HG03442 (cell line): ENCODE data around the gene C10orf90.
A peak's percentile ranks its signal among the peaks of the same experiment; 100 is the strongest.

Source experiments
- ATAC-seq: cut with Tn5 transposase; IDR thresholded peaks from one replicate; pipeline ENCODE4 v1.9.1; 2021; ENCODE audit warnings: mild to moderate bottlenecking, moderate library complexity; ENCODE audit not compliant: unreplicated experiment

C10orf90 gene

DNA sequence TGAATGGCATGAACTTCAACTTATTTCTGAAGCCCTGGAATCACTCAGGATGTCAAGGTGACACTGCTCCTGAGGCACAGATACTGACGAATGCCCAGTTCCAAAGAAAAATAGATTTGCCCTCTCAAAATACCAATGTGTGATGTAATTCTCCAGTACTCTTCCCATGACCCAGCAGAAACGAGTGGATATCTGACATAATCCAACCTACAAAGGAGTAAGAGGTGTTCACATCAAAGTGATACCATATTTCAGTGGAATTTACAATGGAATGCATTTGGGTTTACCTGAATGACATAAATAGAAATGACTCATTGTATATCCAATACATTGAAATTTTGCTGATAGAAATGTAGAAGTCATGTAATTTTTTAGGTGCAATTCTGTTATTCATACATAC is 161.3 kb downstream of the C10orf90 start:
- ATAC-seq = no peak

- no peak for ATAC-seq
Measured at GRCh38 chr10:126508535-126509040, 161.9 kb downstream of the C10orf90 start.

GRCh38 chr10:126504761-126505112 is 165.8 kb downstream of the C10orf90 start:
- ATAC-seq = no peak

- ATAC-seq = peak; percentile 55
Measured at GRCh38 chr10:126504063-126504760, 166.3 kb downstream of the C10orf90 start.

GRCh38 chr10:126503392-126504062 is 167.0 kb downstream of the C10orf90 start:
- no peak for ATAC-seq

- no peak for ATAC-seq
Measured at GRCh38 chr10:126502441-126502840, 168.1 kb downstream of the C10orf90 start.

GRCh38 chr10:126501828-126502227 is 168.7 kb downstream of the C10orf90 start:
- ATAC-seq = no peak

GRCh38 chr10:126500866-126501265 is 169.6 kb downstream of the C10orf90 start:
- ATAC-seq = no peak

- ATAC-seq = no peak
Measured at GRCh38 chr10:126500185-126500584, 170.3 kb downstream of the C10orf90 start.

DNA sequence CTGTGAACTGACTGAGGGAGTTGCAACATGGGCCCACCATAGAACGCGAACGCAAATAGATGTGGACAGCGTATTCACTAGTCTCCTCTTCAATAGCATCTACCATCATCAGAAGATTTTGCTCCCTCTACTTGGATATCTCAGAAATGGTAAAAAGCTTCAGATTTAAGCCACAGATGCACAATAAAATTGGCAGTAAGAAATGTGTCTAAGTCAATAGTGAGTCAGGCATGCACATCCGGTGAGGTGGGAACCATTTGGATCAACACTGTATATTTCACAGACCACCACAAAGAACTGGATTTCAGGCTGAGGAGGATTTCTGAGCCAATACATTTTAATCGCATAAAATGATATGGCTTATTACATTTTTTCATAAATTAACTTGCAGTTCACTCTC is 170.7 kb downstream of the C10orf90 start:
- no peak for ATAC-seq

- ATAC-seq = no peak
Measured at GRCh38 chr10:126497672-126498071, 172.8 kb downstream of the C10orf90 start.

DNA sequence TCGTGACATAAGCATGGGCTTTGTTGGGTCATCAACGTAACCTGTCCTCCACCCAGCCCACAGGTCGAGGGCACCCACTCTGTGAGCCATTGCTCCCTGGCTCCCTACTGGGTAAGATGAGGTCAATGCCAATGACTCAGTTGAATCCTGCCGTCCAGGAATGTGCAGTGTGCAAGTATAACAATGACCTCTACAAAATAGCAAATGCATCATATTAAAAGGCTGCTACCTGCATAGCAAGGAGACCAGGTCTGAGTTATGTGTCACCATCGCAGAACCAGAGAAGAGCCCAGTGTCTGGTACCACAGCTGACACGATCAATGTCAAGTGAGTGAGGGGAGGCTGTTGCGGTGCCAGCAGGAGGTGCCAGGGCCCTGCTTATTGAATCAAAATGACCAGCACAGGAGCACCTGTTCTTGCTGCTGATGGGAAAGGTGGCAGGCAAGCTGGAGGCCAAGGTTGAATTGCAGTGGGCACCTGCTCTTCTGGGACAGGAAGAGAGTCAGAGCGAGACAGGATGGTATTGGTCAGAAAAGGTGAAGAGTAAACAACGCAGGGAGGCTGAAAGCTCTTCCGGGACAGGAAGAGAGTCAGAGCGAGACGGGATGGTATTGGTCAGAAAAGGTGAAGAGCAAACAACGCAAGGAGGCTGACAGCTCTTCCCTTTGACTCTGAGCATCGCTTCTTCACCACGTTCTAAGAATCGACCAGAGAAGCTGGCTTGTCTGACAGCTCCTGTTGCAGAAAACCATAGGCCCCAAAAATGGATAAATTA is 173.5 kb downstream of the C10orf90 start:
- no peak for ATAC-seq

DNA sequence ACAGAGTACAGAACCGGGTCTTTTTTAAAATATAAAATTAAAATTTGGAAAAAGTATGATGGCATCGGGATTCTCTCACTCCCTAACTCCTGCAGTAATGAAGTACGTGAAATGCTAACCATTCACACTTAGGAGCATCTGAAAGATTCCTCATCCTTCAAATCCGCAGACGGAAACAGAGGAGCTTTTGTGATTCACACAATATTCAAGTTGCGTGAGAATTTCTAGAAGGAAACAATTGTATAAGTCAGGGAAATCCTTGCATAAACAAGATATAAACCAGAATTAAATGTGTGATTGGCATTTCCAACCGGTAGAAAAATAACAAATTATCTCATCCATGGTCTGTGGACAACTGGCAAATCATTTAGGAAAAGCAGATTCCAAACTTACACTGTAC is 179.0 kb downstream of the C10orf90 start:
- ATAC-seq = no peak

- no peak for ATAC-seq
Measured at GRCh38 chr10:126481181-126481580, 189.3 kb downstream of the C10orf90 start.

- ATAC-seq = no peak
Measured at GRCh38 chr10:126480648-126481047, 189.8 kb downstream of the C10orf90 start.

GRCh38 chr10:126479280-126479895 is 191.1 kb downstream of the C10orf90 start:
- ATAC-seq = no peak

- no peak for ATAC-seq
Measured at GRCh38 chr10:126478546-126478945, 191.9 kb downstream of the C10orf90 start.

- no peak for ATAC-seq
Measured at GRCh38 chr10:126476246-126476645, 194.2 kb downstream of the C10orf90 start.

- ATAC-seq = no peak
Measured at GRCh38 chr10:126475074-126475691, 195.3 kb downstream of the C10orf90 start.

GRCh38 chr10:126474031-126474430 is 196.5 kb downstream of the C10orf90 start:
- no peak for ATAC-seq

DNA sequence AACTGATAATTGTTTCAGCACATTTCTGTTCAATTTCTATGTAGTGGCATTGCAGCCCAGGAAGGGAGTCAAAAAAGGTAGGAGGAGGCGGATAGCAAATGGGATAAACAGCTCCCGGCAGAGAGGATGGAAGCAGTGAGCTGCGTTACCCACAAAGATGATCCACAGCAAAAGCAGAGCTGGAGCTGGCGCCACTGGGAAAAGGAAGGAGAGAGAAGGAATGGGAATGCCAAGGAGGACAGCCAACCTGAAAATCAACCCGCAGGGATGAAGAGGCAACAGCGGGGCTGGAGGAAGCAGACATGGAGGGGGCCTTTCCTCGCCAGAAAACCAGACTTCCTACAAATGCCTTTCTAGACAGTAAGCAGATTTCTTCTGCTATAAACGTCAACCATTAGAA is 199.5 kb downstream of the C10orf90 start:
- ATAC-seq = no peak
